NOMO-1 (cell line): ENCODE data around the gene PTK6.

Source experiments
- DNase-seq, 2 experiments: peaks; one replicate each; lab custom pipeline; 2025; ENCODE audit not compliant: unreplicated experiment in 2 of 2; lab: John Stamatoyannopoulos, UW

PTK6 gene

DNA sequence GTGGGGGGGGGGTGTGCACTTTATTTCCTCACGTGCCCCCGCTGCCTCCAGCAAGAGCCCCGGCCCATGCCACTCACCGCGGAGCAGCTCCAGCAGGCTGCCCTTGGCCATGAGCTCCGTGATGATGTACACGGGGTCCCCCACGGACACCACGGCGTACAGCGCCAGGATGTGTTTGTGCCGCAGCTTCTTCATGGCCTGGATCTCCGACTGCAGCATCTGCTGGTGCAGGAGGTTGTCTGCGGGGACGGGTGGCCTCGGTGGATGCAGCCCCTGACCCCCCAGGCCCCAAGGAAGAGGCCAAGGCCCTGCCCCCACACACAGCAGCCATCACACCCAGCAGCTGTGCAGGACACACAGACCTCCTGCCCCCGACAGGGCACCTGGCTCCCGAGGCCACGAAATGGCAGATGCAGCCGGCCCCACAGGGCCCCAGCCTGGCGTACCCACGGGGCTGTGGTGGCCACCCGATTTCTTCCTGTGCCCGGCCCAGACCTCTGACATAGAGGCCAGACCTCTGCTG is 4.7 kb downstream of the PTK6 start:
- no peak for DNase-seq

DNA sequence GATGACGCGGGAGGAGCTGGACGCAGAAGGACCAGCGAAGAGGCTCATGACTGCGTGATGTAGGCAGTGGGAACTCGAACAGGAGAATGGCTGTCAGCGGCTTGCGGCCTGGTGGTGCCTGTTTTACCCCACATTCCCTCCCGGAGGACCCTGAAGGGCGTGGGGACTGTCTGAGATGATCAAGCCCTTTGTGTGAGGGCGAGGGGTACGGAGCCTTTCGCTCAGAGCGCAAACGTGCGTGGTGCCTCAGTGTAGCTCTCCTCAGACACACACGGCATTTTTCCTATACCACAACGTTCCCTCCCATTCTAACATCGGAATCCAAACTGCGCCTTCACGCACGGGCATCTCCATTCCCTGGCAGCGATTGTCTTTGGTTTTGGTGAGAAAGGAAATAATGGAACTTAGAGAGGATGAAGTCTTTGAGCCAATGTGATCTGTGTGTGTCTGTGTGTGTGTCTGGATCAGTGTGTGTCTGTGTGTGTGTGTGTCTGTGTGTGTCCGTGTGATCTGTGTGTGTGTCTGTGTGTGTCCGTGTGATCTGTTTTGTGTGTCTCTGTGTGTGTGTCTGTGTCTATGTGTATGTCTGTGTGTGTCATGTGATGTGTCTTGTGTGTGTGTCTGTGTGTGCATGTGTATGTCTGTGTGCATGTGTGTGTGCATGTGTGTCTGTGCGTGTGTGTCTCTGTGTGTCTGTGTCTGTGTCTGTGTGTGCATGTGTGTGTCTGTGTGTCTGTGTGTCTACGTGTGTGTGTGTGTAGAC is 5.3 kb downstream of the PTK6 start:
- DNase-seq: no peak

DNA sequence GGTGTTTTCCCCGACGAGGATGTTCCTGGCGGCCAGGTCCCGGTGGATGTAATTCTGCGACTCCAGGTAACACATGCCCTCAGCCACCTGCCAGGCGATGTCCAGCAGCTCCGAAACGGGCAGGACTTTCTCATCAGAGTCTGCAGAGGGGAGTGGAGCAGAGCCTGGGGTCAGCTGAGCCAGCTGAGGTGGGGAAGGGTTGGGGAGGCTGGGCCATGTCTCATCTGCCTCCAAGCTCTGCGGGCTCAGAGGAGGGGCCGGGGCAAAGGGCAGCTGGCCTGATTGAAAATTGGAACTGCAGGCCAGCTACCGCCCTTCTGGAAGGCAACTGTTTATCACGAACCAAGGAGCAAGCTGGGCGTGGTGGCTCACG is 6.4 kb downstream of the PTK6 start:
- no peak for DNase-seq

DNA sequence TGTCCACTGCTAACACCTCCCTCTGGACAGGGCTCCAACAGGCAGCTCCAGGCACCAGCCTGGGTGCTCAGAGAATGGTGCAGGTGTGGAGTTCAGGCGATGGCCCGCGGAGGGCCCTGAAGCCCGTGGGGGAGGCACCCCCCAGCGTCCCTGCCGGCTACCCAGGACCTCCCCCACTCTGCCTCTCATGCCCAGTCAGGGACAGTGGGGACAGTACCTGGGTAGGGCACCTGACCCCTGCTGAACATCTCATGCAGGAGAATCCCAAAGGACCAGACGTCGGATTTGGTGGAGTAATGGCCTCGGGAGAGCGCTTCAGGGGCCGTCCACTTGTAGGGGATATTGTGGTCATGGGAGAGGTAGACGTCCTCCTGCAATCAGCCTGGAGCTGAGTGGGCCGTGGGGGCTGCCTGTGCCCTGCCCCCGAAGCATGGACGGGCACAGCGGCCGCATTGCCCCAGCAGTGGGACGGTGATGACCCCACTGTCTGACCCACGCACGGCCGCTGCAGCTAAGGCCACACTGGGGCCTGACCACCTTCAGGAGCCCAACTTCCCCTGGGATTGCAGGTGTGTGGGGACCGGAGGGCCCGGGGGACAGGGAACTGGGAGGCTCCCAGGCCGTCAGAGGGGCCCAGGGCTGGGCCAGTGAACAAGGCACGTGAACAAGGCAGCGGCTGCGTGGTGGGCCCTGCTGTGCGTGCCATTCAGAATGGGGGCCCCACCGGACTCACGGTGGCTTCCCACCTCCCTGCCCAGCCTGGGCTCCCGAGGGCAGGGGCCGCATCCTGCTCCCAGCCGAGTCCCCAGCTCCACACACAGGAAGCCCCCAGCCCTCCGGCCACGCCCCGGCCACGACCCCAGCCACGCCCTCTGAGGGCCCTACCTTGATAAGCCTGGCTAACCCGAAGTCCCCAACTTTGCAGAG is 7.1 kb downstream of the PTK6 start:
- no peak for DNase-seq

DNA sequence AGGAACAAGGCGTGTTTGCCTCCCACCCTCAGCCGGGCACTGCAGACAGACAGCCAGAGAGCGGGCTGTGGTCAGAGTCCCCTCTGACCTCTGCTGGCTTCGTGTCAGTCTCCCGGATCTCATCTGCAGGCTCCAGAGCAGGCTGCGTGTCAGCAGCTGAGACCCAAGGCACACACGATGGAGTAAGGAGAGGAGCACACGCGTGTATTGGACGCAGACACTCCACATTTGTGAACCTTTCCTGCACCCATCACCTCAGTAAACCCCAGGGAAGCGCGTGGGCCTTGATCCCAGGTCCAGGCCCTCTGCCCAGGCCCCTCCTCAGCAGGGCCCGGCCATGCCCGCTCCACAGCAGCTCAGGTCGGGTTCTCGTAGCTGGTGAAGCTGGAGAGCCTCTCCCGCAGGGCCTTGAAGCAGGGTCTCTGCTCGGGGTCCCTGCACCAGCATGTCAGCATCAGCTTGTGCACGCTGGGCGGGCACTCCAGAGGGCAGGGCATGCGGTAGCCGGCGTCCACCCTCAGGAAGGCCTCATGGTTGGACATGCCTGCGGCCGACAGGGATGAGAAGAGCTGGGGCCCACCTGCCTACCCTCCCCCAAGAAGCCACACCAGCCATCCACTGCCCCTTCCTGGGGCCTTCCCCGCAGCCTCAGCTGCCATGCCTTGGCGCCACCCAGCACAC is 7.9 kb downstream of the PTK6 start:
- DNase-seq: no peak

DNA sequence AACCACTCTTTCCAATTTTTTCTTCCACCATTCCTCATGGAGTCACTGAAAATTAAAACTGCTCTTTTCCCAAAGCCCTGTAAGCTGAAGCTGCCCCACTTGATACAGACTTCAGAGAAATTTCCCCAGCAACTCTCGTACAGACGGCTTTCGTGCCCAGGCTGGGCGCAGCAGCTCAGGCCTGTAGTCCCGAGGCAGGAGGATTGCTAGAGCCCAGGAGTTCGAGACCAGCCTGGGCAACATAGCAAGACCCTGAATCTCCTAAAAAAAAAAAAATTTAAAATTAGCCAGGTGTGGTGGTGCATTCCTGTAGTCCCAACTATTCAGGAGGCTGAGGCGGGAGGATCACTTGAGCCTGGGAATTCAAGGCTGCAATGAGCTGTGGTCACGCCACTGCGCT is 10.0 kb downstream of the PTK6 start:
- DNase-seq: no peak

DNA sequence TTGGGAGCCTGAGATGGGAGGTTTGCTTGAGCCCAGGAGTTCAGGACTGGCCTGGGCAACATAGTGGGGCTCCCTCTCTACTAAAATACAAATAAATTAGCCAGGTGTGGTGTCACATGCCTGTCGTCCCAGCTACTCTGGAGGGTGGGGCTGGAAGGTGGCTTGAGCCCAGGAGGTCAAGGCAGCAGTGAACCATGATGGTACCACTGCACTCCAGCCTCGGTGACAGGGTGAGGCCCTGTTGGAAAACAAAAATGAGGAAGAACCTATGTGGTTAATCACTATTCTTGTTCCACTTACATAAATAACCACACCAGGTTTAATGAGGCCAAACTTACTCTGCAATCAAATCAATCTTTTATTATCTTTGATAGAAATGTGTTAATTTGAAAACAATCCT is 11.2 kb downstream of the PTK6 start:
- peak; percentile 33 to 50 for DNase-seq

DNA sequence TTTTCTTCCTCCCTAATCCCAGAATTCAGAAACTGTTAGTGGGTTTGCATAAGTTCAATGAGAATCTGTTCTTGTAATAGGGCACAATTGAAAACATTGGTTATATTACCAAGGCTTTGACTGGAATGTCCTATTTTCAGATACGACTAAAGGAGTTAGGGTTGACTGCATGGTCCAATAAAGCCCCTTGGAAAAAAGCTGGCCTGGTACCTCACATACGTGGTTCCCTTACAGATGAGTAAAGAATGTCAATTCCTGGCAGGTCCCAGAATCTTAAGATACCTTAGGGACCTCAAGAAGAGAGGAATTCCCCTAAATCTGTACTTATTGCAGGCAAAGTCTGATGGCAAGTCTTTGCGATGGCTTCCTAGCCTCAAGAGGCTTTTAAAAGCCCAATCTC is 12.0 kb downstream of the PTK6 start:
- no peak for DNase-seq

DNA sequence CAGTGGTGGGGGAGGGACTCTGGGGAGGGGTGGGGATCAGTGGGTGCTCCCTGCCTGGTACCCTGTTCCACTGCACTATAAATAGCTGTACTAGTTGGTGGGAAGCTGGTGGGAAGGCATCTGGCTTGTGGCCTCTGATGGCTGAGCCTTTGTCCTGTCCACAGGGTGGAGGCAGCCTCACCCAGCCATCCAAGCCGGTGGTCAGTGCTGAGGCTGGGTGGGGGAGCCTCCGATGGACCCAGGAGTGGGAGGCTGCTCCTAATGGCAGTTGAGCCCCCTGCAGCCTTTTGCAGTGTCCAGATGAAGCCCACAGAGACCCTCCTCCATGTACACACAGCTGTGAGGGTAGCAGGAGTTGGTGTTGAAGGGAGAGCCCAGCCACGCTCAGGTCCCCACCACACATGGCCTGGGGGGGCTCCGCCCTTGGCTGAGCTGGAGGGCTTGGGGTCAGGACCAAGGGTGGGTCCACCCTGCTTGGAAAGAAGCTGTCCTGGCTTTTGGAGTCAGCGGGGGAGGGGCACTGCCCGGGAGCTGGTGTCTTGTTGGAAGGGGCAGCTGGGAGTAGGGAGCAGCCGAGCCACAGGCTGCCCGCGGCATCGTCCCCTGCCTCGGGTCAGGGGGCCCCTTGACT is 14.1 kb downstream of the PTK6 start:
- no peak for DNase-seq

DNA sequence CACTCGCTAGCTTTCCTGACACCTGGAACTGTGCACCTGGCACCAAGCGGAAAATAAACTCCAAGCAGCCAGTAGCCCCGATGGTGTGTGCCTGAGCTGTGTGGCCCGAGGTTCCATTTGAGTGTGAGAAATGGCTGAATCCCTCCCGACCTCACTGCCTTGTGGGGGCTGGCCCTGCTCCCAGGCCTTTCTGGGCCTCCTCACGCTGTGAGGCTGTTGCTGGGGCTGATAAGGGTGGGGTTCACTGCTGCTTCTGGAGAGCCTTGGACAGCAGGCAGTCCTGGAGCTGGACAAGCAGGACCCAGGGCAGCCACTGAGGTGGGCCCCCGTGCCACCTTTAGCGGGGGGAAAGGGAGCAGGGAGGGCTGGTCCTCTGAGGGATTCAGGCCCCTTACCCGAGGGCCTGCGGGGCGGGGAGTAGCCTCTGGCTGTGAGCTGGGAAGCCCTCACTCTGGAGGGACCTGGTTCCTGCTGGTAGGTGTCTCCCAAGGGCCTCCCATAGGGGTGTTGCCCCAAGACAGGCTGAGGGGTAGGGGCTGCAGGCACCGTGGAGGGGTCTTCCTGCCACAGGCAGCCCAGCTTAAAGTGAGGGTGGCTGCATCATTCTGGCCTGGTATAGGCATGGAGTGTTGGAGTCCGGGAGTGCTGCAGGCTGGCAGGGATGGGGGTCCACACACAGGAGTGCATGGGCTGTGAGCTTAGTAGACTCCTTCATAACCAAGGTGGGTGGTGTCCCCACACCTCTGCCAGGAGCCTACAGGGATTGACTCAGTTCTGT is 14.9 kb downstream of the PTK6 start:
- no peak for DNase-seq

DNA sequence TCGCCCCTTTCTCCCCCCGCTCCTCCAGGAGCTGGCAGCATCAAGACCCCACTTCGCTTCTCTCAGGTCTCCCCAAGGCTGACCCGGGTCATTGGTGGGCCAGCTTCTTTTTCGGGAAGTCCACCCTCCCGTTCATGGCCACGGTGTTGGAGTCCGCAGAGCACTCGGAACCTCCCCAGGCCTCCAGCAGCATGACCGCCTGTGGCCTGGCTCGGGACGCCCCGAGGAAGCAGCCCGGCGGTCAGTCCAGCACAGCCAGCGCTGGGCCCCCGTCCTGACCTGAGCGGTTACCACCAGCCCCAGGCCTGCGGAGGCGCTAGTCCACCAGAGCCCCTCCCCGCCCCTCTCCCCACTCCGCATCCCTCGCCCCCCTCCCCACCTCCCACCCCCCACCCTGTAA is 15.6 kb downstream of the PTK6 start:
- DNase-seq: no peak

DNA sequence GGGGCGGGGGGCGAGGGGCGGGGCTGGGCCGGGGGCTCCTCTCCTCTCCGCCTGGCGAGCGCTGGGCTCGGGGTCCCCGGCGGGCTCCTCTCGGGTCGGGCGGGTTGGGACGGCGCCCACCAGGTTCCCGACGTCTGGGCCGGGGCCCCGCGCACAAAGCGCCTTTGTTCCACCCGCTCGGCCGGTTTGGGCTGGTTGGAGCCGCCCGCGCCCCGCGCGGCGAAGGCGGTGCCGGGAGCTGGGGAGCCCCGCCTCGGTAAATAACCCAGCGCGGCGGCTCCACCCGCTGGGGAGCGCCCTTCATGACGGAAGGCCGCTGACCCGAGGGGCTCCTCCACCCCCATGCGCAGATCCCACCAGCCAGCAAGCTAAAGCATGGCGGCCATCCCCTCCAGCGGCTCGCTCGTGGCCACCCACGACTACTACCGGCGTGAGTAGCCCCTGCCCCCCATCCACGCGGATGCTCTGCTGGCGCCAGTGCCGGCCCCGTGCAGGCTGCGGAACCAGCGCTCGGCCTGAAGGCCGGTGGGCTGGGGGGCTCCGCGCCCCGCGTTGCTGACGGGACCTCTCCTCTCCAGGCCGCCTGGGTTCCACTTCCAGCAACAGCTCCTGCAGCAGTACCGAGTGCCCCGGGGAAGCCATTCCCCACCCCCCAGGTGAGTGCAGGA is 16.1 kb downstream of the PTK6 start:
- DNase-seq: peak in 1 of 2 experiments; percentile 33

DNA sequence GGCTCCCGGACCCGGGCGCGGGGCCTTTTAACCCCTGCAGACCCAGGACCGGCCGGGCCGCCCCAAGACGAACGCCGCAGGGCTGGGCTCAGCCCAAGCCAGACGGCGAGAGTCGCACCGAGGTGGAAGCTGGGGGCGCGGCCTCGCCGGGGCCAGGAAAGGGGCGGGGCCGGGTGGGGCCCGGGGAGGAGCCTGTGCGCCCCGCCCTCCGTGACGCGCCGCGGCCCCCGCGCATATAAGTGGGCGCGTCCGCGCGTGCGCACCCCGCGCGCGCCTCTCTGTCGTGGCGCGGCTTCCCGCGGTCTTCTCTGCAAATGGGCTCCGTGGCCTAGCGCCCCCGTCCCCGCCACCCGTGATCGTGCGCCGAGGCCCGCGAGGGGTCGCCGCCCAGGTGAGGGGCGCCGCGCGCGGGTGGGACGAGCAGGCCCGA is 16.7 kb downstream of the PTK6 start, which contains the start of gene PPDPF:
Gene PPDPF, plus strand, starts transcription at position 262 of the 430 bp plus-strand sequence. CDS start 544 bp downstream, outside the sequence.
- peak; percentile 69 to 71 for DNase-seq

DNA sequence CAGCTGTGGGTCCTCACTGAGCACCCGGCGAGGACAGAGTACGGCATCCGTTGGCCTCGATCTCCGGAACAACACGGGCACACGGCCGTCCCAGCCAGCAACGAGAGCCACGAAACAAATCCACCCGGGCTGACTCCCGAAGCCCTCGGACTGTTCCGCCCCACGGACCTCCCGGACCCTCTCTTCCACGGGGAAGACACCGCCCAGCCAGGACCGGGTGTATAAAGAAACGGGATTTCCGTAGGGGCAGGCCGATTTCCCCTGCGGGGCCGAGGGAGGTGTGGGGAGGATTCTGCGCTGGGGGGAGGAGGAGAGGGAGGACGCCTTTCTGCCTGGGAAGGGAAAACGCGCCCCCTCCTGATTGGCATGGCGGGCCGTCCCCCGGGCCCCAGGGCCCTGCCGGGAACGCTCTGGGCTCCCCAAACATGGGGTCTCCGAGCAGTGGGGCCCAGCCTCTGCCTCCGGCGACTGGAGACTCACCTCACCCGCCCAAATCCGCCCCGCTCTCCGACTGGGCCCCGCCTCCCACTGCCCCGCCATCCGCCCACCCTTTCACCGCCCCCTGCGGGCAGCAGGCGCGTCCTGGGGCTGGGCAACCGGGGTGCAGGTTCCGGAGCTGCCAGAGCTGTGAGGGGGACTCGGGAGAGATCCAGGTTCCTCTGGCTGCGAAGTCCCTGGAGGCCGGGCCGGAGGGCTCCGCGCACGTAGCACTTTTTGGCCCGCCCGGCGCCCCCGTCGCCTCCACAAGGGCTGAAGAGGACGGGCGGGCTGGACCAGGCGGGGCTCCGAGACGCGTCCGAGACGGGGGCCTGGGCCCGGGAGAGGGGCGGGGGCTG is 17.3 kb downstream of the PTK6 start:
- DNase-seq: peak; percentile 47 to 71

DNA sequence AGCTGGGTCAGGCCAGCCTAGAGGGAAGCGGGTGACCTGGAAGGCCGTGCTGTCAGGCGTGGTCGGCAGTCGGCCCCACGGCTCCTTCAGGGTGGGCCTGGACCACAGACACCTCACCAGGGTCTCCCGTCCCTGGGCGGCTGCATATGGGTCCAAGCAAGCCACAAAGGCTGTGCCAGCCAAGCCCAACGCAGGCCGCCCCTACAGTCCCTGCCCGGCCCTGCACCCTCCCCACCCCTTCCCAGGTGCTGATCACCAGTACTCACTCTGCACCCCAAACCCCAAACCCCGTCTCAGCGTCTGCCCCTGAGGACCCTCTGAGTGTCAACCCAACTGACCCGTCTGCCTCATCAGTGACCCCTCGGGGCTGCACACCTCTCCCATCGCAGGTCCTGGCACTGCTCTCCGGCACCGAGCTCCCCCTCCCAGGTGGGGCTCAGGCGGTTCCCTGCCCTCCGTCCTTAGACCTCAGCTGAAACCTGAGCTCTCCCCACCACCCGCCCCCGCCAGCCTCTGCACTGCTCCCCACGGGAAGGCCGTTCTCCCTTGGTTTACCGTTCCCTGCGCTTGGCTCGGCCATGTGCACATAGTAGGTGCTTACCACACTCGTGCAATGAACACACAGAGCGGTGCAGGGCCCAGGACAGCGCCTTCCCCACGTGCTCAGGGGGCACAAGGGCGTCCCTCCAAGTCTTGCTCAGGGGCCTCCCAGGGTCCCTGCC is 18.1 kb downstream of the PTK6 start:
- no peak for DNase-seq

DNA sequence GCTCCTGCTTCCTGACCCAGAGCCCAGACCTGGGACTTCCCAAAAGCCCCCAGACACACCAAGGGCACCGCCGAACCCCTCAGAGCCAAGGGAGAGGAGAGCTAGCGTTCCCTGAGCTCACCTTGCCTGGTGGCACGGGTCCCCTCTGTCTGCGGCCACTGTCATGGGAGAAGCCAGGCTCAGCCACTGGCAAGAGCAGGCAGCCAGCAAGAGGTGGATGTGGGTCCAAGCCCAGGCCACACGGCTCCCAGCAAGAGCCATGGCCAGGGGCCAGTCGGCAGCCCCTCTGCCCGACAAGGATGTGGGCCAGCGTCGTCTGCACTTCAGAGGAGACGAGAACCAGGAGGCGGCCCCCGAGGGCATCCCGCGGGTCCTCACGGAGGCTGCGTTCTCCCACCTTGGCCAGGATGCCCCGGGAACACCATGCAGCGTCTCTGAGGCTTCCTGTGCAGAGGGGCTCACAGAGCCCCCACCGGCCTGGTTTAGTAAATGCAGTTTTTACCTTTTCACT is 18.8 kb downstream of the PTK6 start:
- DNase-seq: no peak
